Sciatic nerve (tissue), 2 donors: ENCODE data around the gene PLPP7. TPM values are rescaled to one million over a fixed set of nuclear protein-coding genes. Genes with fewer than 3 reads are reported as not detected.
A peak's percentile ranks its signal among the peaks of the same experiment; 100 is the strongest.

ENCODE experiments used
- ATAC-seq: fragments of 200-7000 bp; cut with Tn5 transposase; one replicate; pipeline ENCODE4 v1.9.1; 2020; ENCODE audit warnings: mild to moderate bottlenecking, moderate library complexity
- DNase-seq: peaks from one replicate; pipeline ENCODE4 v3.0.0-alpha.2; 2020; ENCODE audit warnings: low spot score
- intact Hi-C: fragments of 100-400 bp; cut with DNase I; formaldehyde crosslinking; loops from one replicate; pipeline ENCODE4 v1.14.2; 2022
- total RNA-seq: library from RNA; stranded (reverse); fragmentation: NEBNext Ultra II Directional; extraction: Animal tissue kit (Norgen Biotek cat#: 25700); gene quantifications from one replicate; pipeline ENCODE4 v1.2.1, GENCODE V29; 2021
- donor health status: DM: no; HTN: no; CAD: no.
- donor health status: DM: no; HTN: no; CAD: no.

The PLPP7 gene
- total RNA-seq, 1 donor from 2014 or later, result 8.6 TPM

- DNase-seq, result no peak
- ATAC-seq, result no peak
- intact Hi-C loops, result no loop called here
These were observed 9.3 kb downstream of the PLPP7 start for GRCh38 chr9:131298816-131299215.

GRCh38 chr9:131299346-131299960, 9.9 kb downstream of the PLPP7 start:
- DNase-seq (no peak), ATAC-seq (no peak)
- intact Hi-C loops, result no loop called here

GRCh38 chr9:131299961-131300347, 10.4 kb downstream of the PLPP7 start:
- intact Hi-C loops, result no loop called here
- no peak for ATAC-seq
- DNase-seq, result no peak

DNA sequence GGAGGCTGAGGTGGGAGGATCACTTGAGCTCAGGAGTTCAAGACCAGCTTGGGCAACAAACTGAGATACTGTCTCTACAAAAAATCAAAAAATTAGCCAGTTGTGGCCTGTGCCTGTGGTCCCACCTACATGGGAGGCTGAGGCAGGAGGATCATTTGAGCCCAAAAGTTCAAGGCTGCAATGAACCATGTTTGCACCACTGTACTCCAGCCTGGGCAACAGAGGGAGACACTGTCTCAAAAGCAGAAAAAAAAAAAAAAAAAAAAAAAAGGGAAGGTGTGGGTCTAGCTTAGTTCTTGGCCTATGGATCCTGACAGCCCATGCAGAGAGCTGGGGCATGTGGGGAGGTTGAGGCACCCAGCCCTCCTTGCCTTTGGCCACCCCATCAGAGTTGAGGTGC, 10.9 kb downstream of the PLPP7 start:
- intact Hi-C loops, result no loop called here
- no peak for ATAC-seq
- no peak for DNase-seq

GRCh38 chr9:131302244-131303075, 12.9 kb downstream of the PLPP7 start:
- intact Hi-C loops, result no loop called here
- no peak for ATAC-seq

DNA sequence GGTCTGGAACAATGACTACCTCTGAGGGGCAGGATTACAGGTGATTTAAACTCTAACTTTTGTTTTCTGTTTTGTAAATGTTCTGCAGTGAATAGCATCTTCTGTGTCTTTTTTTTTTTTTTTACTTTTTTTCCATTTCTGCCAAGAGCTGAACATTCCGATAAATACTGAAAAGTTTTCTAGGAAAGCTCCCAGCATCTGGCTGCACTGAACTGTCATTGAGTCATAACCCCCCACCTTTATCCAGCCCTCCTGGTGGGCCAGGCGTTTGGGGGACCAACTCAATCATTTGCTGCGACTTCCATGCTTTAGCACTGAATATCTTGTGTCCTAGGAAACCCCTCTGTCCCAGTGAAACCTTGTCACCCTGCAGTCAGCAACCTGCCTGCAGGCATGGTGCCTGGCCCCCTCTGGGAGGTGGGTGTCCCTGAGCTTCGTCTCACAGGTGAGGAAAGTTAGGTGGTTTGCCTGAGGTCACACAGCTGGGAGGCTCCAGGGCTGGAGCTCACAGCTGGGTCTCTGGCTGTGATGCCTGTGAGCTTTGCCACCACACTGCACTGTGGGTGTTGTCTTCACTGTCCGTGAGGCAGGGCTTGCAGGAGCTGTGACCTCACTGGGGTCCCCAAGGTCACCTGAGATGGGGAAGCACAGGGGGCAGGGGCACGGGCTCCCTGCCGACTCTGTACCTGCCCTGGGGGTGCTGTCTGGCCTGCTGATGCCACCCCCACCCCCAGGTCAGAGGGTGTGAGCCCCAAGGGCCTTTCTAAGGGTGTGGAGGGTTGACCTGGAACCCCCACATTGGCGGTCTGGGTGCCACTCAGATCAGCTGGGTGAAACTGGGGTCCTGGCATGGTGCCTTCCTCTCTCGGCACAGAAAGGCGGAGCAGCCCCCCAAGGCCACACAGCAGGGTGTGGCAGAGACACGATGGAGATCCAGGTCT, 14.1 kb downstream of the PLPP7 start:
- intact Hi-C loops, result no loop called here
- peak; percentile 31 for ATAC-seq

More at GRCh38 chr9:131302244-131303075, 12.9 kb downstream of the PLPP7 start:
- DNase-seq, result no peak

GRCh38 chr9:131304676-131305355, 15.3 kb downstream of the PLPP7 start:
- ATAC-seq (peak; percentile 89), DNase-seq (no peak)
- intact Hi-C loops, result no loop called here

More for the DNA sequence above, 14.1 kb downstream of the PLPP7 start:
- DNase-seq, result no peak

- ATAC-seq, result no peak
- intact Hi-C loops, result no loop called here
- DNase-seq, result no peak
These were observed 17.0 kb downstream of the PLPP7 start for GRCh38 chr9:131306397-131307004.

GRCh38 chr9:131307974-131308373, 18.5 kb downstream of the PLPP7 start:
- DNase-seq, result no peak
- intact Hi-C loops, result no loop called here
- no peak for ATAC-seq

GRCh38 chr9:131308452-131308851, 18.9 kb downstream of the PLPP7 start:
- DNase-seq, result no peak
- intact Hi-C loops, result no loop called here
- no peak for ATAC-seq

DNA sequence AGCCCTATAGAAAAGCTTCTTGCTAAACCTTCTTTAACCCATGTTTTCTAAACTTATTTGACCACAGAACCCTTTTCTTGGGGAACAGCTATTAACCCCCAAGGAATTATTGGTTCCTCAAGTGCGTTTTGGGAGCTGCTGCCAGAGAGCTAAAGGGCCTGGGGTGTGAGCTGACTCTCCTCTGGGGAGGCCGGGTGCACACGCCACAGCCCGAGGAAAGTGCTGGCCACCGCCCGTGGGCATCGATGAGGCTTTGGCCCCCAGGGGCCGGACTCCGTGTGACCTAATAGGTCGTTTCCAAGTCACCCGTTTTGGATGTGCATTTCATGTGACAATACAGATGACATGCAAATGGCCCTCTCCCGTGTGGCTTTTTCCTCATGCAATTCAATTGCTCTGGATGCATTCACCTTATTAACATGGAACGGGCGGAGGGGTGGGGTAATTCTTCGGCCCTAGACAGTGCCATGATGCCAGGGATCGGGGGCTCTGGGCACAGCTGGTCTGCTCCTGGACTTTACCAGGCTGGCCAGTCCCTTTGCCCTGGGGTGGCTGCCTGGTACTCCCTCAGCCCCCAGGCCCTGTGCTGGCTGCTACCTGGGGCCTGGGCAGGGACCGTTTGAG, 19.5 kb downstream of the PLPP7 start:
- DNase-seq, result no peak
- intact Hi-C loops, result no loop called here
- ATAC-seq, result no peak

DNA sequence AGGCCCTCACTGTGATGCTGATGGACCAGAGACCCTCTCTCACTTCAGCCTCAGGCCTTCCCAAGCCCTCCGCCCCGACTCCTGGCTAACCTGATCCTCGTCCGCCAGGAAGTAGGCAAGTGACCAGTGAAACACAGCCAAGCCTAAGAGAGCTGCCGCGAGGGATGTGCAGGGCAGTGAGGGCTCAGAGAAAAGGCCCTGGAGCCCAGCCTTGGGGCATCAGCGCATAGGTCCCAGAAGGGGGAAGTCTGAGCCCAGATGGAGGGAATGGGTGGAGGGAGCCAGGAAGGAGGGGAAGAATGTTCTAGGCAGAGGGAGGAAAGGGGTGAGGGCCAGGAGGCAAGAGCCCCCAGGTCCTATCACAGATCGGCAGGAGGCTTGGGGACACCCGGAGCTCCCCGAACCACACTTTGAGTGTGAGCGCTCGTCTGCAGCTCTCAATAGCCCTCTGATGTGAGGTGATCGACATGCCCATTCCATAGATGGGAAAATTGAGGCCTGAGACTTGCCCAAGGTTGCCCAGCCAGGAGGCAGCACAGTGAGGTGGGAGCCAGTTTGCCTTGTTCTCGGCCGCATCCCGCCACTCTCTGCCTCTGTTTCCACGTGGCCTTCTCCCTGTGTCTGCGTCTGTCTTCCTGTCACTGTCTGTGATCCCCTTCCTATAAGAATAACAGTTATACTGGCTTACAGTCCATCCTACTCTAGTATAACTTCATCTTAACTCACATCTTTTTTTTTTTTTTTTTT, 20.2 kb downstream of the PLPP7 start:
- intact Hi-C loops, result no loop called here
- DNase-seq (no peak), ATAC-seq (no peak)

GRCh38 chr9:131310833-131311554, 21.5 kb downstream of the PLPP7 start:
- DNase-seq, result no peak
- intact Hi-C loops, result no loop called here
- ATAC-seq, result peak; percentile 56

DNA sequence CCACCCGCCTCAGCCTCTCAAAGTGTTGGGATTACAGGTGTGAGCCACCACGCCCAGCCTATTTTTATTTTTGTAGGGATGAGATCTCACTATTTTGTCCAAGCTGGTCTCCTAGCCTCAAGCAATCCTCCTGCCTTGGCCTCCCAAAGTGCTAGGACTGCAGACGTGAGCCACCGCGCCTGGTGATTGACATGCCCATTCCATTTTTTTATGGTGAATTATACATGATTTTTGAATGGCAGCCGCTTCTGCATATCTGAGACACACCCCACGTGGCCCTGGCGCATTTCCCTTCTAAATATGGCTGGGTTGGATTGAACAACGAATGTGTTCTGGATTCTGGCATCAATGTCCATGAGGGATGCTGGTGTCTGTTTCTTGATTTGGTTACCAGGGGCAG, 22.7 kb downstream of the PLPP7 start:
- DNase-seq (no peak), ATAC-seq (no peak)
- intact Hi-C loops, result no loop called here

- no peak for DNase-seq
- intact Hi-C loops, result no loop called here
- peak; percentile 41 for ATAC-seq
These were observed 23.6 kb downstream of the PLPP7 start for GRCh38 chr9:131312822-131313770.
